A673 (cell line): ENCODE measurements around the gene CDC37L1.

Source experiments
- CTCF ChIP-seq: fragments of 300-800, 200-600 bp; sonication (generic); conservative IDR thresholded peaks from 2 replicates; pipeline ENCODE4 v1.5.1; 2017; ENCODE audit warnings: low read depth, mild to moderate bottlenecking, antibody characterized with exemption, low read length, moderate library complexity, mixed read lengths
- EZH2 ChIP-seq: fragments of 200-600 bp; sonication (generic); IDR thresholded peaks from 2 replicates; pipeline ENCODE4 v1.6.1; 2017; ENCODE audit warnings: borderline replicate concordance, low read depth, mild to moderate bottlenecking, mixed read lengths, antibody characterized with exemption, low read length; ENCODE audit not compliant: poor library complexity, severe bottlenecking

GRCh38 chr9:4750023-4750673, 70.8 kb downstream of the CDC37L1 start:
- TF ChIP-seq CTCF = peak; percentile 77
- no peak for TF ChIP-seq EZH2
